K562 (cell line): ENCODE measurements around the gene MRPL44. TPM values are rescaled to one million over a fixed set of nuclear protein-coding genes. Genes with fewer than 3 reads are reported as not detected.

Source experiments
- ATAC-seq: fragments of 200-7000 bp; cut with Tn5 transposase; 3 replicates; pipeline ENCODE4 v1.9.1; 2020; ENCODE audit warnings: moderate library complexity
- BruUV-seq: library from RNA; stranded (reverse); fragments of 400-500 nt; replicated peaks from 2 replicates; lab custom pipeline; 2021; lab: Mats Ljungman, UMichigan
- CTCF ChIA-PET: fragments of 300-600 bp; formaldehyde crosslinking; extraction: SDS; loops from one replicate; lab custom pipeline; 2021; ENCODE audit warnings: low intra/inter-chr PET ratio; lab: Yijun Ruan, JAX
- POLR2A ChIA-PET: fragments of 300-600, 350-650 bp; sonication (Branson Sonifier 250); formaldehyde crosslinking; extraction: SDS; loops from one replicate; lab custom pipeline; 2021; ENCODE audit warnings: antibody characterized with exemption, inconsistent platforms; lab: Yijun Ruan, JAX
- DNase-seq, 4 experiments: peaks; one replicate each; pipeline versions ENCODE4 v3.0.0 to v3.0.0-alpha.2; 2011 to 2018; ENCODE audit warnings: low spot score in 3 of 4, mixed read lengths in 3 of 4; ENCODE audit errors: extremely low read depth in 1 of 4
- FAIRE-seq: peaks from 2 replicates; lab custom pipeline; 2011; peaks lifted over from hg19 to GRCh38; lab: Jason Lieb, UNC
- H2AFZ ChIP-seq: 2 replicates; pipeline ENCODE4 v1.6.0; 2011; ENCODE audit warnings: low read depth, low read length, control low read depth, inconsistent platforms
- H3K27ac ChIP-seq: fragments of 200-600 bp; 3 replicates; pipeline ENCODE4 v1.8.0; 2011; ENCODE audit warnings: low read depth, mild to moderate bottlenecking, control low read depth, inconsistent platforms, low read length, moderate library complexity, mixed read lengths; ENCODE audit errors: extremely low read depth
- H3K27me3 ChIP-seq, 2 experiments: fragments of 300-600 bp in 1 of 2; 2 replicates in 1 of 2; 3 replicates in 1 of 2; pipeline versions ENCODE4 v1.6.0 to v1.8.0; 2011; ENCODE audit warnings: inconsistent platforms in 2 of 2, low read length in 2 of 2, mild to moderate bottlenecking in 1 of 2, mixed read lengths in 1 of 2, moderate library complexity in 1 of 2; ENCODE audit not compliant: control insufficient read depth in 2 of 2, insufficient read depth in 2 of 2
- H3K36me3 ChIP-seq: fragments of 300-600 bp; 3 replicates; pipeline ENCODE4 v1.8.0; 2011; ENCODE audit warnings: mild to moderate bottlenecking, low read length, inconsistent platforms; ENCODE audit not compliant: control insufficient read depth, insufficient read depth
- H3K4me1 ChIP-seq, 2 experiments: fragments of 200-600 bp in 1 of 2; replicated peaks in 1 of 2; 2 replicates in 1 of 2; 3 replicates in 1 of 2; pipeline versions ENCODE4 v1.5.1 to v1.8.0; 2011; ENCODE audit warnings: inconsistent platforms in 2 of 2, low read length in 2 of 2, mild to moderate bottlenecking in 1 of 2, mixed read lengths in 1 of 2, moderate library complexity in 1 of 2; ENCODE audit not compliant: control insufficient read depth in 2 of 2, insufficient read depth in 2 of 2
- H3K4me2 ChIP-seq: 2 replicates; pipeline ENCODE4 v1.6.1; 2011; ENCODE audit warnings: low read length, control low read depth, inconsistent platforms, mixed read lengths; ENCODE audit not compliant: insufficient read depth
- H3K4me3 ChIP-seq: fragments of 200-600 bp; sonication (generic), shearing (Covaris generic); 2 replicates; pipeline ENCODE4 v1.5.1; 2016; ENCODE audit warnings: control low read depth, inconsistent platforms
- H3K79me2 ChIP-seq: fragments of 200-600 bp; 3 replicates; pipeline ENCODE4 v1.8.0; 2011; ENCODE audit warnings: low read length, inconsistent platforms; ENCODE audit not compliant: control insufficient read depth, insufficient read depth
- H3K9ac ChIP-seq, 2 experiments: 2 replicates each; pipeline versions ENCODE4 v1.6.0 to v1.6.1; 2011; ENCODE audit warnings: low read depth in 2 of 2, low read length in 2 of 2, control low read depth in 1 of 2, inconsistent platforms in 1 of 2, mild to moderate bottlenecking in 1 of 2, mixed read lengths in 1 of 2; ENCODE audit not compliant: insufficient read depth in 1 of 2
- H3K9me1 ChIP-seq: one replicate; pipeline ENCODE4 v1.6.0; 2011; ENCODE audit warnings: inconsistent platforms, mild to moderate bottlenecking, low read length, moderate library complexity; ENCODE audit not compliant: control insufficient read depth, insufficient read depth
- H3K9me3 ChIP-seq: replicated peaks from 2 replicates; pipeline ENCODE4 v1.5.1; 2011; ENCODE audit warnings: low read depth, low read length, inconsistent platforms; ENCODE audit not compliant: control insufficient read depth, insufficient read depth
- H4K20me1 ChIP-seq: replicated peaks from 2 replicates; pipeline ENCODE4 v1.6.1; 2011; ENCODE audit warnings: low read length, inconsistent platforms, mixed read lengths; ENCODE audit not compliant: control insufficient read depth, insufficient read depth
- DEAF1 ChIP-seq: fragments of 450-650 bp; formaldehyde crosslinking; IDR thresholded peaks from 2 replicates; pipeline ENCODE4 v1.4.0; 2020; ENCODE audit warnings: mild to moderate bottlenecking, moderate library complexity
- DNMT1 ChIP-seq: fragments of 450-650 bp; IDR thresholded peaks from 2 replicates; pipeline ENCODE4 v1.6.1; 2016; ENCODE audit warnings: antibody characterized with exemption, mild to moderate bottlenecking
- EZH2 ChIP-seq: IDR thresholded peaks from 2 replicates; pipeline ENCODE4 v1.6.1; 2012; ENCODE audit warnings: low read depth, mild to moderate bottlenecking, inconsistent platforms, low read length, borderline replicate concordance
- ZC3H4 ChIP-seq: sonication (generic); formaldehyde crosslinking; IDR thresholded peaks from 2 replicates; pipeline ENCODE4 v1.9.0; 2021; ENCODE audit warnings: missing genetic modification reagents, borderline replicate concordance
- WGBS: fragments of 100-300 bp; shearing (Covaris generic); methylation state at CpG from one replicate; pipeline ENCODE4 v1.1.6; 2016; ENCODE audit warnings: low coverage, mixed read lengths; ENCODE audit not compliant: insufficient coverage; ENCODE audit errors: missing lambda C conversion rate; 5-methylcytosine and 5-hydroxymethylcytosine counted together
- in situ Hi-C: fragments of 300-500 bp; cut with MboI; formaldehyde crosslinking; loops from 4 replicates; pipeline ENCODE4 v1.15.0; 2018; ENCODE audit warnings: inconsistent platforms, mixed read lengths
- intact Hi-C: fragments of 100-400 bp; cut with micrococcal nuclease; formaldehyde crosslinking; loops from 2 replicates; pipeline ENCODE4 v1.14.2; 2022
- polyA plus RNA-seq, 8 experiments: library from polyadenylated mRNA; depleted of rRNA in 4 of 8; stranded (reverse) in 5 of 8; unstranded in 3 of 8; fragments of >200 nt; fragmentation: Nextera tagmentation in 2 of 8; fragmentation: Illumina TruSeq in 1 of 8; extraction: Ambion mirVana in 2 of 8; extraction: Trizol in 1 of 8; gene quantifications; 2 replicates each; pipeline versions ENCODE4 v1.2.1 to v1.2.3, GENCODE V29; 2011 to 2014; ENCODE audit warnings: inconsistent platforms in 1 of 8, missing spikeins in 1 of 8
- total RNA-seq, 7 experiments: library from RNA; depleted of rRNA in 6 of 7; stranded (reverse); fragments of >200 nt in 6 of 7; fragmentation: Illumina TruSeq in 2 of 7; extraction: Trizol in 2 of 7; gene quantifications; 2 replicates each; pipeline versions ENCODE4 v1.2.1 to v1.2.3, GENCODE V29; 2011 to 2021; ENCODE audit warnings: low replicate concordance in 1 of 7
- TF ChIP-seq, protein P1 (sequence below): sonication (generic); formaldehyde crosslinking; IDR thresholded peaks from 2 replicates; pipeline ENCODE4 v1.8.1; 2023; ENCODE audit warnings: mild to moderate bottlenecking, missing genetic modification reagents

The MRPL44 gene
- total and polyA plus RNA-seq, 9 of the 15 experiments (the other 6 are each of a cell fraction or from before 2014, with no cell fraction given): 10.4 to 26.0 (median 20.2) TPM

- TF ChIP-seq DEAF1 (no peak), DNMT1 (no peak), EZH2 (no peak)
Measured at GRCh38 chr2:223952280-223952968, 4.8 kb upstream of the MRPL44 start (continued).

GRCh38 chr2:223954401-223954800 is 2.9 kb upstream of the MRPL44 start:
- Histone ChIP-seq H3K4me1 (peaks cover 0 to 12% of the 10 kb centered on the region in 2 experiments; a peak in 2 of 5 replicates), H3K79me2 (peaks cover 22% of the 10 kb centered on the region), H3K36me3 (peaks cover 2% of the 10 kb centered on the region; the same call in 1 of the 3 replicates), H3K9me3 (no peaks in the 10 kb centered on the region), H3K4me2 (no peak overlapping the region), H3K4me3 (no peak overlapping the region), H2AFZ (0 out of 2 replicates have a peak overlapping the region, but pooled peaks have one; percentile 35), H3K9me1 (no peaks in the 10 kb centered on the region), H4K20me1 (no peaks in the 10 kb centered on the region; the same call in 1 of the 2 replicates), H3K27ac (no peak overlapping the region), H3K27me3 (no peaks in the 10 kb centered on the region), H3K9ac (no peak overlapping the region)
- in situ Hi-C loops (no loop called here), intact Hi-C loops (no loop called here)
- TF ChIP-seq ZC3H4 (CRISPR knock-in tag): no peak
- TF ChIP-seq, protein P1, sequence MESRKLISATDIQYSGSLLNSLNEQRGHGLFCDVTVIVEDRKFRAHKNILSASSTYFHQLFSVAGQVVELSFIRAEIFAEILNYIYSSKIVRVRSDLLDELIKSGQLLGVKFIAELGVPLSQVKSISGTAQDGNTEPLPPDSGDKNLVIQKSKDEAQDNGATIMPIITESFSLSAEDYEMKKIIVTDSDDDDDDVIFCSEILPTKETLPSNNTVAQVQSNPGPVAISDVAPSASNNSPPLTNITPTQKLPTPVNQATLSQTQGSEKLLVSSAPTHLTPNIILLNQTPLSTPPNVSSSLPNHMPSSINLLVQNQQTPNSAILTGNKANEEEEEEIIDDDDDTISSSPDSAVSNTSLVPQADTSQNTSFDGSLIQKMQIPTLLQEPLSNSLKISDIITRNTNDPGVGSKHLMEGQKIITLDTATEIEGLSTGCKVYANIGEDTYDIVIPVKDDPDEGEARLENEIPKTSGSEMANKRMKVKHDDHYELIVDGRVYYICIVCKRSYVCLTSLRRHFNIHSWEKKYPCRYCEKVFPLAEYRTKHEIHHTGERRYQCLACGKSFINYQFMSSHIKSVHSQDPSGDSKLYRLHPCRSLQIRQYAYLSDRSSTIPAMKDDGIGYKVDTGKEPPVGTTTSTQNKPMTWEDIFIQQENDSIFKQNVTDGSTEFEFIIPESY (CRISPR knock-in tag): peak; percentile 59; the same call in 1 of the 2 replicates
- DNase-seq: no peak
- ChIA-PET CTCF (no interaction called here), POLR2A (interaction anchor here (1.2 kb wide), 1 partner anchor 9 kb away, joined by 3 read pairs; the partner anchor contains the start of gene WDFY1)
- WGBS: 55% methylated on average over 2 of the region's 3 CpGs
- no peak for ATAC-seq
- no TSS peak for BruUV-seq
- no peak for FAIRE-seq
